Esophagus mucosa (tissue), 1 donor: ENCODE measurements around the gene PTMS. TPM values are rescaled to one million over a fixed set of nuclear protein-coding genes. Genes with fewer than 3 reads are reported as not detected.

Source experiments
- ATAC-seq: fragments of 200-7000 bp; cut with Tn5 transposase; one replicate; pipeline ENCODE4 v1.9.1; 2020
- total RNA-seq: library from RNA; stranded (reverse); gene quantifications from one replicate; pipeline ENCODE4 v1.2.4, GENCODE V29; 2023
- donor health status: DM: yes; HTN: yes; CAD: no.

PTMS gene
- total RNA-seq, 1 donor from 2014 or later: 234 TPM

DNA sequence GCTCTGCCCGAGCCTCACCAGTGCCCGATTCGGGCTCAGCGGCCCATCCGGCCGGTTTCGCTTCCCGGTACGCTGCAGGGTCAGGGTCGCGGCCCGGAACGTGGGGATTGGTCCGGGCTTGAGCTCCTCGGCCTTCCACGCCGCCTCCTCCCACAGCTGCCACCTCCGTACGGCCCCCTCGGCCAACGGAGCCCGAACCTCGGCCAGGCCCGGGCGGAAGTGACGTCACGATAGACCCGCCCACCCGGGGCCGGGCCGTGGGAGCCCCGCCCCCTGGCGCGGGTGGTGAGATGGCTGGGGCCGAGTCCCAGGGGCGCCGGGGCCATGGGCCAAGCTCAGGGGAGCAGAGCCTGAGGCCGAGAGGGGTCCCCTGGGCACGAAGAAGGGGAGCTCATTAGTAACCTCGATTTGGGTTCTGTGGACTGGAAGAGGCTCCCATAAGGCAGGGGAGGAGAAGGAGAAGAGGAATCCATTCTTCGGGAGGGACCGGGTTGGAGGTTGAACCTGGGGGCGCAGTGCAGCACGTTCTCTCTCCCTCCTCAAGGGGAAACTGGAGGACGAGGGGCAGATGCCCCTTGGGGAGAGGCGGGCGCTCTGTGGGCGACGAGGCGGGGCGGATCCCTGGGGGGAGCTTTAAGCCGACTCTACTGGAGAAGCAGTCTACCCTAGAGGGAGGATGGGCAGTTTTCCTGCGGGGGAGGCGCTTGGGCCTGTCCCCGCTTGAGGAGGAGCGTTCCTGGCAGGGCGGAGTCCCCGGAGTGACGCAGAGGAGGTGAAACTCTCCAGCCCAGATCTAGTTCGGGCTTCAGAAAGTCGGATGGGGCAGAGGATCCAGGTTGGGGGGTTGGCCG lies 13.0 kb upstream of the PTMS start, which contains the start of gene MLF2:
Gene MLF2, minus strand, starts transcription at position 221 of the 851 bp plus-strand sequence. CDS start 807 bp downstream, outside the sequence.
- peak; percentile 97 for ATAC-seq

GRCh38 chr12:6753772-6754356 lies 12.3 kb upstream of the PTMS start:
- no peak for ATAC-seq

DNA sequence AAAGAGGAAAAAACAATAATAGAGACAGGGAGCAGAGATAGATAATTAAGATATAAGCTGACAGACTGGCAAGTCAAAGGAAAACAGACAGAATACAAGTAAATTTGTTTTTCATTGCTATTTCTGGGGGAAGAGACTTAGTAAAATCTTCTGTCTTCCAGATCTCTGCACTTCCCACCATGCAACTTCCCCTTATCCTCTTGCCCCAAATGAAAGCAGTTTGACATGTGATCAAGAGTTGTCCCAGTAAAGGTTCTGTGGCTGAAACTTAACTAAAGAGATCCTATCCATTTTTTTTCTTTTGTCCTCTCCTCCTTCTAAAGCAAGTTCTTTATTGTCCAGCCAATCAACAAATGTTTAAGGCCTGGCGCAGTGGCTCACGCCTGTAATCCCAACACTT lies 11.8 kb upstream of the PTMS start:
- ATAC-seq: no peak

GRCh38 chr12:6757028-6757690 lies 9.0 kb upstream of the PTMS start:
- ATAC-seq: no peak

DNA sequence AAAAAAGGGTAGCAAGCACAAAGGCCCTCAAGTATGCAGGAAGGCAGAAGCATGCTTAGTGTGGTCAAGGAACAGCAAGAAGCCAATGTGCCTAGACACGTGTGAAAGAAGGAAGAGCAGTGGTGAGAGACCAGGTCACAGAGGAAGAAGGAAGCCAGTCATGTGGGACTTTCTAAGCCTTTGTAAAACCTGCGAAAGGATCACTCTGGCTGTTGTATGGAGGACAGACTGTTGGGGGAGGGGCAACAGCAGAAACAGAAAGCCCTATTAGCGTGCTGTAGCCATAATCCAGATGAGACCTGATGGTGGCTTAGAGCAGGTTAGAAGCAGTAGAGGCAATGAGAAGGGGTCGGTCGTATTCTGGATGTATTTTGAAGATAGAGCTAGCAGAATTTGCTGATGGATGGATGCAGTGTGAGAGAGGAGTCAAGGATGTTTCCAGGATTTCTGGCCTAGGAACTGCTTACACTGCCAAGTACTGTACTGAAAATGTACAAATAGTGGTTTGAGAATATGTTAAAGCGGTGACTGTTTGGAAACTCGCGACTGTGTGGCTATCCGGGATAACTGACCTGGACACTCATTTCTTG lies 7.6 kb upstream of the PTMS start:
- no peak for ATAC-seq

DNA sequence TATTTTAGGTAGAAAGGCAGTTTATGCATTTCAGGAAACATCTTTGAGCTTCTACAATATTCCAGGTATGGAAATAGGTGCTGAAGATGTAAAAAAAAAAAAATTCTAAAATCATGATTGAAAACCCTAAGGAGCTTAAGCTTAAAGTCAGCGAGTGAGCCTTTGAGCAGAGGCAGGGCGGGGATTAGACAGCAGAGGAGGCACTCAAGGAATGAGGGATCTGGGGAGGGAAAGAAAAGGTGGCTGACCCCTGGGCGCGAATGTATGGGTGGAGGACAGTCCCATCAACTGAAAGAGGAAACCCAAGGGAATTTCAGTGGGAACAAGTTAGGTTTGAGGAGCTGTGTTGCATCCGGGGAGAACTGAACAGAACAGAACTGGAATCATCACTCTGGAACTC lies 6.4 kb upstream of the PTMS start:
- no peak for ATAC-seq

- no peak for ATAC-seq
These were observed 2.8 kb upstream of the PTMS start for GRCh38 chr12:6763380-6763779.

DNA sequence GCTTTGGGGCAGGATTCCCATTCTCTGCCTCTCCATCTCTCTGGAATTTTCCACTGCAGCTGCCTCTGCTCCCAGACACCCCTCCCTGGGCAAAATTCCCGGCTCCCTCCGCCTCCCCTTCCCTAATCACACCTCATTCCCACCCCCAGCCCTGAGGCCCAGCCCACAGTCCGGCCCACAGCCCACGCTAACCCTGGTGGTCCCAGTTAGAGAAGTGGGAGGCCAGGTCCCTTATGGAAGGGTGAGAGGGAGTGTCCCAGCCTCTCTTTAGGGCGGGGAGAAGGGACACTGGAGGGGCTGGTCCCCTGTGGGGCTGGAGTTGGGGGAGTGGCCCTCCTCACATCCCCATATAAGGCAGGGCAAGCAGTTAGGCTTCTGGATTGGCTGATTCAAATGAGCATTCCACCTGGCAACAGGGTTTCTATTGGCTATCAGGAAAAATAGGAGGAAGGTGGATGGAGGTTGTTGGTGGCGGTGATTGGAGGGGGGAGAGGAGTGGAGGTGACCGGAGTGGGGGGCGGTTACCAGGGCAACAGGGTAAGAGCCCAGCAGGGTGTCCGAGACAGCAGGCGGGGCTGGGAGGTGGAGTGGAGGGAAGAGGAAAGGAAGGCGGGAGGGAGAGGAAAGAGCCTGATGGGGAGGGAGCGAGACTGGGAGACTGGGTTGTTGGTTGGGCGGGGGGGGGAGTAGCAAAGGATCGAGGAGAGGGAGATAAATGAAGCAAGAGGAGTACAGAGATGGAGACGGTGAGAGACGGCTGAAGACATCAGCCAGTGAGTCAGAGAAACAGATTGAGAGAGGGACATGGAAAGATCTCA lies 1.9 kb upstream of the PTMS start:
- ATAC-seq: peak; percentile 84

DNA sequence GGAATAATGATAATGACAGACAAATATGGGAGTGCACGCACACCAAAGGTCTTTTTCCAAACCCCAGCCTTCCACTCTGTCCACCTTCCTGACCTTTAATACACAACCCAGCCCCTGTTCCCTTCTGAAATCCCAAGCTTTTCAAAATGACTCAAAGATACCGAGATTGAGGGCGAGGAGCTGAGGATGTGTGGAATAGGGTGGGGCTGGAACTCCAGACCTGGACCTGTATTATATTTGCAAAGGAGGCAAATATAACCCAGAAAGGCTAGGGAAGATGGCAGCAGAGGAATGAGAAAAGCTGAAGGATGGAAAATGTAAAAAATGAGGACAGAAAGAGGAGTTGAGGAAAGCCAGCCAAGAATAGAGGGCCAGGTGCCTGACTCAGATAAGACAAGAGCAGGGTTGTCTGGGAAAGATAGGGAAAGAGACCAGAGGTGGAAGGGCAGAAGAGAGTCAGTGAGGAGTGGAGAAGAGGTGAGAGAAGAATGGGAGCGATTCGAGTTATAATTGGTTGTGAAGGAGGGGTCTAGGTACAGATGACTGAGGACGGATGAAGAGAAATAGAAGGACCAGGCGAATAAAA lies 1.0 kb upstream of the PTMS start:
- ATAC-seq: no peak

GRCh38 chr12:6766651-6767349 lies 637 bp downstream of the PTMS start:
- ATAC-seq: peak; percentile 63

- ATAC-seq: no peak
These were observed 1.5 kb downstream of the PTMS start for GRCh38 chr12:6767353-6768319.

- ATAC-seq: no peak
These were observed 2.3 kb downstream of the PTMS start for GRCh38 chr12:6768437-6768914.

DNA sequence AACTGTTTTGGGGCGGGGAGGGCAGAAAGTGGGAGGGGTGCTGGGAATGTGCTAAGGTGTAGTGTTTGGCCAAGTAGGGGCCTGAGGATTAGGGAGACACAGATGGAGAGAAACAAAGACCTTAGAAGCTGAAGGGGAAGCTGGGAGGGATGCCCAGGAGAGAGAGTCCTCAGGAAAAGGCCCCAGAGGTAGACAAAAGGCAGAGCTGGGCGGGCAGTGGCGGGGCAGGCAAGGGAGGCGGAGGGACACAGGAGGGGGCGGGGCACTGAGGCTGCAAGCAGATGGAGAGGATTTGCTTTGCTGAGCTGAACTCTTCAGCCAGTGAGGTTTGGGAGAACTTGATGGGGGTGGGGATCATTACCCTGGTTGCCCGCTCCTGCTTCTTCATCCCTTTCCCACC lies 2.8 kb downstream of the PTMS start:
- no peak for ATAC-seq

- ATAC-seq: no peak
These were observed 3.5 kb downstream of the PTMS start for GRCh38 chr12:6769666-6770065.

DNA sequence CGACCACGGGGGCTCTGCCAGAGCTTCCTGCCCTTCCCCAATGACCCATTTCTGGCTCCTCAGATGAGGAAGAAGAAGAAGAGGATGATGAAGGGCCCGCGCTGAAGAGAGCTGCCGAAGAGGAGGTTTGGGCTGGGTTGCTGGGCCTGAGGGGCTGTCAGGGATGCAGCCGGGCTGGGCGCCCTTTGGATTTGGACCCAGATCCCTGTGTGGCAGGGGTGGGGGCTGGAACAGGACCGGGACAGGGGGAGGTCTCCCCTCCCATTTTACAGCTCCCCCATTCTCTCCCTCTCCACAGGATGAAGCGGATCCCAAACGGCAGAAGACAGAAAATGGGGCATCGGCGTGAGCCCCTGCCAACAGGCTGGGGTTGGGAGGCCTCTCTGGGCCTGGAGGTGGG lies 3.9 kb downstream of the PTMS start:
- no peak for ATAC-seq

GRCh38 chr12:6770600-6770999 lies 4.4 kb downstream of the PTMS start:
- no peak for ATAC-seq

- ATAC-seq: no peak
These were observed 4.9 kb downstream of the PTMS start for GRCh38 chr12:6771091-6771495.

GRCh38 chr12:6771509-6772330 lies 5.6 kb downstream of the PTMS start:
- no peak for ATAC-seq

DNA sequence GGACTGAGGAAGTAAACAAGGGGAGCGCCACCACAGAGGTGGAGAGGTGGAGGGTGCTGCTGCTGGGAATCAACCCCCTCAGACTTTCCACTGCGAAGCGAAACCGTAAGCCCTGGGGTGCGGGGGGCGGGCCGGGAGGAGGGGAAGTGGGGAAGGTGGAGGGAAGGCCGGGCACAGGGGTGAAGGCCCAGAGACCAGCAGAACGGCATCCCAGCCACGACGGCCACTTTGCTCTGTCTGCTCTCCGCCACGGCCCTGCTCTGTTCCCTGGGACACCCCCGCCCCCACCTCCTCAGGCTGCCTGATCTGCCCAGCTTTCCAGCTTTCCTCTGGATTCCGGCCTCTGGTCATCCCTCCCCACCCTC lies 6.2 kb downstream of the PTMS start, which contains the start of gene LAG3:
Gene LAG3, plus strand, starts transcription at position 190 of the 365 bp plus-strand sequence. CDS start 333 bp downstream, outside the sequence.
- ATAC-seq: no peak
